IPS DF 19.7 (cell line): ENCODE results near the gene FREM2.

ENCODE experiments used
- DNase-seq: peaks from one replicate; pipeline ENCODE4 v3.0.0-alpha.2; 2013; ENCODE audit warnings: low read depth, low spot score

Gene FREM2, protein sequence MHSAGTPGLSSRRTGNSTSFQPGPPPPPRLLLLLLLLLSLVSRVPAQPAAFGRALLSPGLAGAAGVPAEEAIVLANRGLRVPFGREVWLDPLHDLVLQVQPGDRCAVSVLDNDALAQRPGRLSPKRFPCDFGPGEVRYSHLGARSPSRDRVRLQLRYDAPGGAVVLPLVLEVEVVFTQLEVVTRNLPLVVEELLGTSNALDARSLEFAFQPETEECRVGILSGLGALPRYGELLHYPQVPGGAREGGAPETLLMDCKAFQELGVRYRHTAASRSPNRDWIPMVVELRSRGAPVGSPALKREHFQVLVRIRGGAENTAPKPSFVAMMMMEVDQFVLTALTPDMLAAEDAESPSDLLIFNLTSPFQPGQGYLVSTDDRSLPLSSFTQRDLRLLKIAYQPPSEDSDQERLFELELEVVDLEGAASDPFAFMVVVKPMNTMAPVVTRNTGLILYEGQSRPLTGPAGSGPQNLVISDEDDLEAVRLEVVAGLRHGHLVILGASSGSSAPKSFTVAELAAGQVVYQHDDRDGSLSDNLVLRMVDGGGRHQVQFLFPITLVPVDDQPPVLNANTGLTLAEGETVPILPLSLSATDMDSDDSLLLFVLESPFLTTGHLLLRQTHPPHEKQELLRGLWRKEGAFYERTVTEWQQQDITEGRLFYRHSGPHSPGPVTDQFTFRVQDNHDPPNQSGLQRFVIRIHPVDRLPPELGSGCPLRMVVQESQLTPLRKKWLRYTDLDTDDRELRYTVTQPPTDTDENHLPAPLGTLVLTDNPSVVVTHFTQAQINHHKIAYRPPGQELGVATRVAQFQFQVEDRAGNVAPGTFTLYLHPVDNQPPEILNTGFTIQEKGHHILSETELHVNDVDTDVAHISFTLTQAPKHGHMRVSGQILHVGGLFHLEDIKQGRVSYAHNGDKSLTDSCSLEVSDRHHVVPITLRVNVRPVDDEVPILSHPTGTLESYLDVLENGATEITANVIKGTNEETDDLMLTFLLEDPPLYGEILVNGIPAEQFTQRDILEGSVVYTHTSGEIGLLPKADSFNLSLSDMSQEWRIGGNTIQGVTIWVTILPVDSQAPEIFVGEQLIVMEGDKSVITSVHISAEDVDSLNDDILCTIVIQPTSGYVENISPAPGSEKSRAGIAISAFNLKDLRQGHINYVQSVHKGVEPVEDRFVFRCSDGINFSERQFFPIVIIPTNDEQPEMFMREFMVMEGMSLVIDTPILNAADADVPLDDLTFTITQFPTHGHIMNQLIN (N-terminal part only)

GRCh38 chr13:38686577-38687245, at the start of gene FREM2:
Gene FREM2, plus strand, starts transcription at chr13:38687077. Its CDS starts 268 bp downstream, at chr13:38687345.
- DNase-seq, result peak; percentile 97

DNA sequence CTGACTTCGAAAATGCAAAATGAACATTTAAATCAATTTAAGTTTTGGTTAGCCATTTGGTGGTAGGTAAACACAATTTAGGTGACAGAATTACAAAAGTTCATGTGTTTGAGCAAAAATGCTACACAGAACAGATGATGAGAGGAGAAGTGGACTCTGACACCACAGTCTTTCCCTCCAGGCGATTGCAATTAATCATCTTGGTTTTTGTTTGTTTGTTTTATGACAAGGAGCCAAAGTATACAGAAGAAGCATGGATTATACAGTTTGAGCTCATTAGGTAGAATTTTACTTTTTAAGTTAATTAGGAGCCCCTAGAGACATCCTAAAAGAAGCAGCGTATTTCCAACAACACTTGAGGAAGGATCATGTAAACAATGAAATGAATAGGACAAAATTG, 49.3 kb upstream of the FREM2 start:
- DNase-seq, result no peak

- no peak for DNase-seq
Observed at GRCh38 chr13:38641164-38641948, 45.5 kb upstream of the FREM2 start.

GRCh38 chr13:38647312-38647711, 39.6 kb upstream of the FREM2 start:
- DNase-seq, result no peak

DNA sequence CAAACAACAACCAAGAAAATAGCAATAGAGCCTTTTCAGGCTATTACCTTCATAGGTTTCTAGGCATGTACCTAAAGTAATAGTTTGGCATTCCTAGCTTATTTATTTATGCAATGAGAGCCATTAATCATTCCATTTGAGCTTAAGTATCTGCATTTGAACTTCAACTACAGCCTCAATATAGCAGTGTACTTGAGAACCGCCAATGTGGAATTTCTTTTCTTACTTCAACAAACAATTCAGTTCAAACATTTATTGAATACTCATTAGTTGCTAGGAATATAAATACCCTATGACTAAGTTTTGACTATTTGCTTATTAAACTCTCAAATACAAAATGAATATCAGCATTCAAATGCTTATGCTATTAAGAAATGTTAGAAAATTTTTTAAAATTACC, 38.0 kb upstream of the FREM2 start:
- no peak for DNase-seq

DNA sequence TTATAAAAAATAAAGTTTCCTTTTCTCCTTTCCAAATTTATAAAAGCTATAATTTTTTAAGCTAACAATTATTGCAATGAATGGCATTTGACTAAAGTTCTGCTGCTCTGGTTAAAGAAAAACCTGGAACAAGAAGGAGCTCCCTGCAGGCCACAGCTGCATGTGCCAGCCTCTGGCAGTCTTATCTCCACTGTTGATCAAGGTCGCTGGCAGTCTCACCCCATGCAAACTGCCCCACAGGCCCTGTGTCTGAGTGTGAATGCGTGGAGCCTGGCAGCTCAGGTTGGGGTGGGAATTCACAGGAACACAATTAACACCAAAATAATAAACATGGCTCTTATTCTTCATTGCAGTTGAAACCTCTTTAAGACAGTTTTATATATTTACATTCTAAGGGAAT, 30.2 kb upstream of the FREM2 start:
- no peak for DNase-seq

DNA sequence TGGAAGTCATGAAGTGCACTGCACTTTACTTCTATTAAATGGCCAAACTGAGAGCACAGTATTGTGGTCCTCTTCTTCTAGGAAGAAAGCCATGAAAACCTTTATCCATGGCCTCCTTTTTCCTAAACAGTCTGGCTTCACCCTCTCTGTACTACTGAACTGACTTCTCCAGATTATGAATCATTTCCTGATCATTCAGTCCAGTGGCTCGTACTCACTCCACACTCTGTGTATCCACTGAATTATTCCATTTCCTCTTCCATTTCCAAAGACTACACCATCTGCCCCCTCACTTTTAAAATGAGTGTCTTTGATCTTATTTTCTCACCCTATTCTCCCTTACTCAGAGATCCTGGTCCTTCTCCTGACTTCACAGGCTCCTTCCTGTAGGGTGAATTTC, 29.7 kb upstream of the FREM2 start:
- no peak for DNase-seq

DNA sequence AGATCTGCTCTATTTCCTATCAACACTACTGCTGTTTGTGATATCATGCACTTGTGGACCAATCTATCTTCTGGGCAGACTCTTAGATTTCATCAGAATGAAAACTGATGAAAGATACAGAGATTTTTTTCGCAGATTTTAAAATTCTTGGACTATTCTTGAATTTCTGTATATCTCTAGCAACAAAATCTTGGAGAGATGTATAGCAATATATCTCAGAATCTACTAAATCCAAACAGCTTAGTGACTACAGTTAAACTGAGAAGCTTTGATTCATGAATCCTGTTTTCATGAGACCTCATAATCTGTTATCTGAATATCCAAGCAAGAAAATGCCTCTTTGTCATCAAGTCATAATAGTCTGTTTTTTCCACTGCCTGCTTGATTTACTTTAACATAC, 28.0 kb upstream of the FREM2 start:
- DNase-seq, result no peak

GRCh38 chr13:38661010-38661675, 25.7 kb upstream of the FREM2 start:
- no peak for DNase-seq

GRCh38 chr13:38662362-38662761, 24.5 kb upstream of the FREM2 start:
- DNase-seq, result no peak

DNA sequence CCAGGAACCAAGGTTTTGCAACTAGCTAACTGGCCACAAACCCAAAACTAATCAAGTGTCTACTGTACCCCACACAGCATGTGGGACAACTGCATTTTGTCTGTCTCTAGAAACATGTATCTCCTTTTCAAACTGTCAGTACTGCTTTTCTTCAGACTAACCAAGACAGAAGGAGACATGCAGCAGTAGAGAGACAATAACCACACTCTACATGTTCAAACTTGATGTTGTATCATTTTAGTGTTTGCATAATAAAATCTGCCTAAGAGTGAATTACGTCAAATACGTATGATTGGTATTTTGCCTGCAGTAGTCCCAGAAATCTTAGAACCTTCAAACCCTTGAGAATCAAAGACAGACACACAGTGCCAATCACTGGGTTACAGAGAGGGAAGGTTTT, 22.0 kb upstream of the FREM2 start:
- no peak for DNase-seq

GRCh38 chr13:38667526-38668109, 19.3 kb upstream of the FREM2 start:
- no peak for DNase-seq

- DNase-seq, result no peak
Observed at GRCh38 chr13:38669234-38669964, 17.5 kb upstream of the FREM2 start.

GRCh38 chr13:38670627-38671026, 16.2 kb upstream of the FREM2 start:
- no peak for DNase-seq

GRCh38 chr13:38671980-38672379, 14.9 kb upstream of the FREM2 start:
- no peak for DNase-seq

- DNase-seq, result no peak
Observed at GRCh38 chr13:38674208-38674607, 12.7 kb upstream of the FREM2 start.

GRCh38 chr13:38680912-38681311, 6.0 kb upstream of the FREM2 start:
- DNase-seq, result no peak

DNA sequence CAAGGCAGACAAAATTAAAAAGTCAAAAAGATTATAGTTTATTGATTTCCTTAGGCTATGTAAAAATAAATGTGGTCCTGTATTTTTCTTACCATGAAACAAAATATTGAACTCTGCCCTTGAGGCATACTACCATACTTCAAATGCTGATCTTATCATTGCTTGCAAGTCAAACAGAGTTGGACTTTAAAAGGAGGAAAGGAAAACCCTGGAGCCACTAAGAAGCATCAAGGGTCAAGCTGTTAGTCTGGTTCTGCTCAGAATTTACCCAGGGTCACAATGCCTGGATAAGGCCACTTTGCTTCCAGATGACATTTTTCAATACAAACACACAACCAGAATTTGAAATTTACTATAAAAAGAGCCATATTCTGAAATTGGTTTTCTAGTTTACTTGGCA, 2.2 kb upstream of the FREM2 start:
- DNase-seq, result no peak

- no peak for DNase-seq
Observed at GRCh38 chr13:38685431-38685830, 1.4 kb upstream of the FREM2 start.
